Keratinocyte (primary cell): ENCODE data around the gene MMP2.

Experiments used
- EZH2 ChIP-seq: IDR thresholded peaks from one replicate; pipeline ENCODE4 v1.6.1; 2012; ENCODE audit warnings: inconsistent platforms, mild to moderate bottlenecking, low read length, moderate library complexity
- TF ChIP-seq, protein P1 (sequence below), 3 experiments: IDR thresholded peaks in 1 of 3; conservative IDR thresholded peaks in 1 of 3; optimal IDR thresholded peaks in 1 of 3; 2 replicates in 2 of 3; 3 replicates in 1 of 3; pipeline versions ENCODE3 to v1.5.1; 2011; ENCODE audit warnings: low read length in 3 of 3, mild to moderate bottlenecking in 3 of 3, moderate library complexity in 2 of 3, control low read depth in 1 of 3, inconsistent platforms in 1 of 3; ENCODE audit not compliant: insufficient read depth in 2 of 3; ENCODE audit errors: extremely low read depth in 1 of 3

GRCh38 chr16:55543472-55543871 lies 64.5 kb downstream of the MMP2 start:
- TF ChIP-seq, protein P1, sequence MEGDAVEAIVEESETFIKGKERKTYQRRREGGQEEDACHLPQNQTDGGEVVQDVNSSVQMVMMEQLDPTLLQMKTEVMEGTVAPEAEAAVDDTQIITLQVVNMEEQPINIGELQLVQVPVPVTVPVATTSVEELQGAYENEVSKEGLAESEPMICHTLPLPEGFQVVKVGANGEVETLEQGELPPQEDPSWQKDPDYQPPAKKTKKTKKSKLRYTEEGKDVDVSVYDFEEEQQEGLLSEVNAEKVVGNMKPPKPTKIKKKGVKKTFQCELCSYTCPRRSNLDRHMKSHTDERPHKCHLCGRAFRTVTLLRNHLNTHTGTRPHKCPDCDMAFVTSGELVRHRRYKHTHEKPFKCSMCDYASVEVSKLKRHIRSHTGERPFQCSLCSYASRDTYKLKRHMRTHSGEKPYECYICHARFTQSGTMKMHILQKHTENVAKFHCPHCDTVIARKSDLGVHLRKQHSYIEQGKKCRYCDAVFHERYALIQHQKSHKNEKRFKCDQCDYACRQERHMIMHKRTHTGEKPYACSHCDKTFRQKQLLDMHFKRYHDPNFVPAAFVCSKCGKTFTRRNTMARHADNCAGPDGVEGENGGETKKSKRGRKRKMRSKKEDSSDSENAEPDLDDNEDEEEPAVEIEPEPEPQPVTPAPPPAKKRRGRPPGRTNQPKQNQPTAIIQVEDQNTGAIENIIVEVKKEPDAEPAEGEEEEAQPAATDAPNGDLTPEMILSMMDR (optimal IDR thresholded peaks at IDR 0.05 in 1 of 3, IDR thresholded peaks at IDR 0.05 in 1 of 3, conservative IDR thresholded peaks at IDR 0.05 in 1 of 3; ENCODE audit: extremely low read depth in 1 of 3, insufficient read depth in 2 of 3, low read length in 3 of 3): no peak
- no peak for TF ChIP-seq EZH2
